Activated naive CD8-positive, alpha-beta T cell treated with anti-CD3 and anti-CD28 coated beads for 36 hours (primary cell): ENCODE measurements around the gene BMX. TPM values are rescaled to one million over a fixed set of nuclear protein-coding genes. Genes with fewer than 3 reads are reported as not detected.

ENCODE experiments used
- DNase-seq: peaks from one replicate; pipeline ENCODE4 v3.0.0; 2021
- H3K27ac Mint-ChIP-seq: one replicate; pipeline ENCODE4 v1.8.0; 2022; ENCODE audit warnings: mild to moderate bottlenecking, moderate library complexity, mixed read lengths
- H3K27me3 Mint-ChIP-seq: one replicate; pipeline ENCODE4 v1.8.0; 2022; ENCODE audit warnings: mild to moderate bottlenecking, mixed read lengths
- H3K36me3 Mint-ChIP-seq: one replicate; pipeline ENCODE4 v1.8.0; 2021; ENCODE audit warnings: mild to moderate bottlenecking, mixed read lengths
- H3K4me1 Mint-ChIP-seq: one replicate; pipeline ENCODE4 v1.8.0; 2021; ENCODE audit warnings: mixed read lengths
- H3K4me3 Mint-ChIP-seq: one replicate; pipeline ENCODE4 v1.8.0; 2022; ENCODE audit warnings: mild to moderate bottlenecking, moderate library complexity, mixed read lengths
- H3K9me3 Mint-ChIP-seq: one replicate; pipeline ENCODE4 v1.8.0; 2022; ENCODE audit warnings: mixed read lengths
- total RNA-seq, 2 experiments: library from RNA; stranded (reverse); gene quantifications; one replicate each; pipeline ENCODE4 v1.2.3, GENCODE V29; 2021

Gene BMX
- total RNA-seq, 2 experiments from 2014 or later: not detected

- H3K9me3 Mint-ChIP-seq: no peaks in the 10 kb centered on the region
- H3K4me3 Mint-ChIP-seq: no peak overlapping the region
- H3K4me1 Mint-ChIP-seq: peaks cover 11% of the 10 kb centered on the region
- H3K36me3 Mint-ChIP-seq: no peaks in the 10 kb centered on the region
- H3K27ac Mint-ChIP-seq: no peak overlapping the region
- no peak for DNase-seq
- no peaks in the 10 kb centered on the region for H3K27me3 Mint-ChIP-seq
These were observed 4.8 kb upstream of the BMX start for GRCh38 chrX:15495801-15496200.

- Mint-ChIP-seq H3K27me3 (no peaks in the 10 kb centered on the region), H3K27ac (no peak overlapping the region), H3K36me3 (no peaks in the 10 kb centered on the region), H3K9me3 (no peaks in the 10 kb centered on the region), H3K4me3 (no peak overlapping the region), H3K4me1 (peaks cover 11% of the 10 kb centered on the region)
- DNase-seq: no peak
These were observed 3.8 kb upstream of the BMX start for GRCh38 chrX:15496824-15497223.

GRCh38 chrX:15497865-15498264, 2.7 kb upstream of the BMX start:
- peak; percentile 31 for DNase-seq
- no peaks in the 10 kb centered on the region for H3K9me3 Mint-ChIP-seq
- no peaks in the 10 kb centered on the region for H3K36me3 Mint-ChIP-seq
- H3K27me3 Mint-ChIP-seq: peaks cover 2% of the 10 kb centered on the region
- no peak overlapping the region for H3K4me3 Mint-ChIP-seq
- peaks cover 9% of the 10 kb centered on the region for H3K4me1 Mint-ChIP-seq
- H3K27ac Mint-ChIP-seq: no peak overlapping the region

GRCh38 chrX:15498741-15499140, 1.9 kb upstream of the BMX start:
- no peak for DNase-seq
- Mint-ChIP-seq H3K4me1 (peaks cover 5% of the 10 kb centered on the region), H3K27me3 (peaks cover 6% of the 10 kb centered on the region), H3K4me3 (no peak overlapping the region), H3K9me3 (no peaks in the 10 kb centered on the region), H3K36me3 (no peaks in the 10 kb centered on the region), H3K27ac (no peak overlapping the region)

- Mint-ChIP-seq H3K9me3 (no peaks in the 10 kb centered on the region), H3K4me1 (peaks cover 4% of the 10 kb centered on the region)
These were observed 631 bp upstream of the BMX start for GRCh38 chrX:15499976-15500375.

GRCh38 chrX:15501506-15501905, 899 bp downstream of the BMX start:
- no peaks in the 10 kb centered on the region for H3K36me3 Mint-ChIP-seq
- peaks cover 4% of the 10 kb centered on the region for H3K4me1 Mint-ChIP-seq
- no peak for DNase-seq
- H3K4me3 Mint-ChIP-seq: no peak overlapping the region
- no peaks in the 10 kb centered on the region for H3K9me3 Mint-ChIP-seq
- peaks cover 13% of the 10 kb centered on the region for H3K27me3 Mint-ChIP-seq
- H3K27ac Mint-ChIP-seq: no peak overlapping the region

More at GRCh38 chrX:15499976-15500375, 631 bp upstream of the BMX start:
- H3K36me3 Mint-ChIP-seq: no peaks in the 10 kb centered on the region
- DNase-seq: no peak
- peaks cover 13% of the 10 kb centered on the region for H3K27me3 Mint-ChIP-seq
- no peak overlapping the region for H3K4me3 Mint-ChIP-seq
- H3K27ac Mint-ChIP-seq: no peak overlapping the region

- Mint-ChIP-seq H3K4me1 (no peaks in the 10 kb centered on the region), H3K27ac (no peak overlapping the region), H3K9me3 (no peaks in the 10 kb centered on the region), H3K36me3 (no peaks in the 10 kb centered on the region), H3K4me3 (no peak overlapping the region), H3K27me3 (peaks cover 13% of the 10 kb centered on the region)
- no peak for DNase-seq
These were observed 4.1 kb downstream of the BMX start for GRCh38 chrX:15504661-15505060.

- Mint-ChIP-seq H3K4me1 (no peaks in the 10 kb centered on the region), H3K27me3 (peaks cover 13% of the 10 kb centered on the region), H3K4me3 (no peak overlapping the region), H3K9me3 (no peaks in the 10 kb centered on the region), H3K27ac (no peak overlapping the region), H3K36me3 (no peaks in the 10 kb centered on the region)
- DNase-seq: no peak
These were observed 4.5 kb downstream of the BMX start for GRCh38 chrX:15505101-15505500.

GRCh38 chrX:15507005-15507404, 6.4 kb downstream of the BMX start:
- H3K4me1 Mint-ChIP-seq: no peaks in the 10 kb centered on the region
- no peak for DNase-seq
- no peaks in the 10 kb centered on the region for H3K36me3 Mint-ChIP-seq
- H3K9me3 Mint-ChIP-seq: no peaks in the 10 kb centered on the region
- H3K27me3 Mint-ChIP-seq: peaks cover 13% of the 10 kb centered on the region
- H3K27ac Mint-ChIP-seq: no peak overlapping the region
- no peak overlapping the region for H3K4me3 Mint-ChIP-seq

GRCh38 chrX:15509845-15510244, 9.2 kb downstream of the BMX start:
- H3K27me3 Mint-ChIP-seq: no peaks in the 10 kb centered on the region
- H3K36me3 Mint-ChIP-seq: no peaks in the 10 kb centered on the region
- no peak for DNase-seq
- no peak overlapping the region for H3K27ac Mint-ChIP-seq
- no peak overlapping the region for H3K4me3 Mint-ChIP-seq
- H3K9me3 Mint-ChIP-seq: no peaks in the 10 kb centered on the region
- no peaks in the 10 kb centered on the region for H3K4me1 Mint-ChIP-seq

- Mint-ChIP-seq H3K27ac (no peak overlapping the region), H3K4me1 (no peaks in the 10 kb centered on the region), H3K36me3 (no peaks in the 10 kb centered on the region), H3K9me3 (no peaks in the 10 kb centered on the region), H3K4me3 (no peak overlapping the region), H3K27me3 (no peaks in the 10 kb centered on the region)
- no peak for DNase-seq
These were observed 11.0 kb downstream of the BMX start for GRCh38 chrX:15511563-15511962.

- no peaks in the 10 kb centered on the region for H3K9me3 Mint-ChIP-seq
- no peaks in the 10 kb centered on the region for H3K27me3 Mint-ChIP-seq
- H3K4me1 Mint-ChIP-seq: no peaks in the 10 kb centered on the region
- no peak for DNase-seq
- H3K36me3 Mint-ChIP-seq: no peaks in the 10 kb centered on the region
- H3K27ac Mint-ChIP-seq: no peak overlapping the region
- no peak overlapping the region for H3K4me3 Mint-ChIP-seq
These were observed 11.9 kb downstream of the BMX start for GRCh38 chrX:15512401-15512965.

GRCh38 chrX:15514279-15514678, 13.7 kb downstream of the BMX start:
- Mint-ChIP-seq H3K27me3 (no peaks in the 10 kb centered on the region), H3K9me3 (no peaks in the 10 kb centered on the region), H3K27ac (no peak overlapping the region), H3K4me1 (no peaks in the 10 kb centered on the region), H3K36me3 (no peaks in the 10 kb centered on the region), H3K4me3 (no peak overlapping the region)
- DNase-seq: no peak

GRCh38 chrX:15515931-15516330, 15.3 kb downstream of the BMX start:
- H3K36me3 Mint-ChIP-seq: no peaks in the 10 kb centered on the region
- no peaks in the 10 kb centered on the region for H3K27me3 Mint-ChIP-seq
- H3K4me1 Mint-ChIP-seq: no peaks in the 10 kb centered on the region
- H3K9me3 Mint-ChIP-seq: no peaks in the 10 kb centered on the region
- H3K4me3 Mint-ChIP-seq: no peak overlapping the region
- DNase-seq: no peak
- no peak overlapping the region for H3K27ac Mint-ChIP-seq

- peaks cover 3% of the 10 kb centered on the region for H3K27me3 Mint-ChIP-seq
- H3K27ac Mint-ChIP-seq: no peak overlapping the region
- H3K4me3 Mint-ChIP-seq: no peak overlapping the region
- no peaks in the 10 kb centered on the region for H3K4me1 Mint-ChIP-seq
- no peaks in the 10 kb centered on the region for H3K9me3 Mint-ChIP-seq
- no peaks in the 10 kb centered on the region for H3K36me3 Mint-ChIP-seq
- DNase-seq: no peak
These were observed 21.9 kb downstream of the BMX start for GRCh38 chrX:15522464-15522863.

GRCh38 chrX:15523088-15523487, 22.5 kb downstream of the BMX start:
- no peaks in the 10 kb centered on the region for H3K9me3 Mint-ChIP-seq
- H3K27me3 Mint-ChIP-seq: peaks cover 3% of the 10 kb centered on the region
- no peak for DNase-seq
- no peaks in the 10 kb centered on the region for H3K4me1 Mint-ChIP-seq
- H3K36me3 Mint-ChIP-seq: no peaks in the 10 kb centered on the region
- H3K27ac Mint-ChIP-seq: no peak overlapping the region
- H3K4me3 Mint-ChIP-seq: no peak overlapping the region

GRCh38 chrX:15524417-15524816, 23.8 kb downstream of the BMX start:
- no peak for DNase-seq
- H3K4me3 Mint-ChIP-seq: no peak overlapping the region
- H3K4me1 Mint-ChIP-seq: no peaks in the 10 kb centered on the region
- no peaks in the 10 kb centered on the region for H3K9me3 Mint-ChIP-seq
- no peak overlapping the region for H3K27ac Mint-ChIP-seq
- peaks cover 3% of the 10 kb centered on the region for H3K27me3 Mint-ChIP-seq
- no peaks in the 10 kb centered on the region for H3K36me3 Mint-ChIP-seq
